Left lung (tissue), 10 donors: Measurements from ENCODE around the gene PF4V1. TPM values are rescaled to one million over a fixed set of nuclear protein-coding genes. Genes with fewer than 3 reads are reported as not detected.

ENCODE experiments used
- ATAC-seq: fragments of 200-7000 bp; cut with Tn5 transposase; one replicate; pipeline ENCODE4 v1.9.1; 2020; ENCODE audit warnings: moderate library complexity
- DNase-seq, 4 donors: peaks; one replicate each; pipeline ENCODE4 v3.0.0-alpha.2; 2013 to 2020
- H3K27ac ChIP-seq, 2 donors: fragments of 200-600 bp; sonication (generic) in 1 of 2; one replicate each; pipeline versions ENCODE4 v1.5.0 to v1.8.0; 2020 to 2021
- H3K27me3 ChIP-seq, 2 donors: fragments of 200-600 bp; sonication (generic) in 1 of 2; one replicate each; pipeline versions ENCODE4 v1.5.0 to v1.8.0; 2020 to 2021
- H3K36me3 ChIP-seq, 2 donors: fragments of 200-600 bp; sonication (generic) in 1 of 2; one replicate each; pipeline versions ENCODE4 v1.5.0 to v1.8.0; 2020 to 2021
- H3K4me1 ChIP-seq, 2 donors: fragments of 200-600 bp; one replicate each; pipeline ENCODE4 v1.8.0; 2021
- H3K4me3 ChIP-seq, 2 donors: fragments of 200-600 bp; sonication (generic) in 1 of 2; one replicate each; pipeline versions ENCODE4 v1.5.0 to v1.8.0; 2020 to 2021; ENCODE audit warnings: mild to moderate bottlenecking in 1 of 2
- H3K9me3 ChIP-seq, 2 donors: fragments of 200-600 bp; sonication (generic) in 1 of 2; one replicate each; pipeline versions ENCODE4 v1.5.0 to v1.8.0; 2020 to 2021
- intact Hi-C, 2 donors: fragments of 100-400 bp; cut with DNase I; formaldehyde crosslinking; loops; one replicate each; pipeline versions ENCODE4 v1.11.2 to v1.14.2; 2022
- polyA plus RNA-seq, 6 donors: library from polyadenylated mRNA; unstranded; fragments of 120-200 nt; gene quantifications; one replicate each; pipeline ENCODE4 v1.2.1, GENCODE V29; 2013; ENCODE audit not compliant: insufficient read length in 6 of 6
- total RNA-seq, 2 donors: library from RNA; stranded (reverse); fragmentation: NEBNext Ultra II Directional; extraction: Animal tissue kit (Norgen Biotek cat#: 25700); gene quantifications; one replicate each; pipeline ENCODE4 v1.2.1, GENCODE V29; 2021
- TF ChIP-seq, protein P1 (sequence below), 2 donors: fragments of 200-600 bp; sonication (generic) in 1 of 2; IDR thresholded peaks; one replicate each; pipeline versions ENCODE4 v1.5.0 to v1.8.0; 2021; ENCODE audit warnings: antibody characterized with exemption in 2 of 2
- donor health status: DM: no; HTN: yes; CAD: no.
- donor health status: DM: no; HTN: no; CAD: no.

PF4V1 gene
- total and polyA plus RNA-seq, 8 donors = 0.53 to 1.0 (median 0.90) TPM; not detected in 5

DNA sequence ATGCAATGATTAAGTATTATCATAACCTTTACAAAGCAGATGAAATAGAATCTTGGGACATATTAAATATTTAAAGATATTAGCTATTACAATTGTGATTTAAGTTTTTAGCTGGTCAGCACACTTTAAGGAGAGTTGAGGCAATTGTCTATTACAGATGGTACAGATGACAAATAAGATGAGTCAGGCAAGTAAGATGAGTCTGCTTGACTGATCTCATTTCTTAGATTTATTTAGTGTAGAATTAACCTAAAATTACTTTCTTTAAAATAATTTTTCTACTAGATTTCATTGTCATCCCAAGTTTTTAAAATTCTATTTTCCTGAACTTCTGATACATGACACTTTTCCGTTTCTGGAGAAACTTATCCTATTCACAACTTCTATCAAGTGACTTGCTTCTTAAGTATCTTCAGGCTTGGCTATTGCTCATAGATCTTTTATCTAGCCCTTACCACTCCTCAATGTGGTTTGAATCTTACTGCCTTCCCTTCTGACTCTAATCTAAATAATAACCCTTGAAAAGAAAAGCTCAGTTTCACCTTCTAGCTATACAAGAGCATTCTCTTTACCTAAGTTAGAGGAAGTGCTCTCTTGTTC, 49.0 kb downstream of the PF4V1 start:
- intact Hi-C loops = no loop called here
- Histone ChIP-seq H3K9me3 (no peaks in the 10 kb centered on the region), H3K4me1 (no peaks in the 10 kb centered on the region), H3K4me3 (no peak overlapping the region), H3K27ac (no peak overlapping the region), H3K36me3 (no peaks in the 10 kb centered on the region), H3K27me3 (no peaks in the 10 kb centered on the region)
- TF ChIP-seq, protein P1, sequence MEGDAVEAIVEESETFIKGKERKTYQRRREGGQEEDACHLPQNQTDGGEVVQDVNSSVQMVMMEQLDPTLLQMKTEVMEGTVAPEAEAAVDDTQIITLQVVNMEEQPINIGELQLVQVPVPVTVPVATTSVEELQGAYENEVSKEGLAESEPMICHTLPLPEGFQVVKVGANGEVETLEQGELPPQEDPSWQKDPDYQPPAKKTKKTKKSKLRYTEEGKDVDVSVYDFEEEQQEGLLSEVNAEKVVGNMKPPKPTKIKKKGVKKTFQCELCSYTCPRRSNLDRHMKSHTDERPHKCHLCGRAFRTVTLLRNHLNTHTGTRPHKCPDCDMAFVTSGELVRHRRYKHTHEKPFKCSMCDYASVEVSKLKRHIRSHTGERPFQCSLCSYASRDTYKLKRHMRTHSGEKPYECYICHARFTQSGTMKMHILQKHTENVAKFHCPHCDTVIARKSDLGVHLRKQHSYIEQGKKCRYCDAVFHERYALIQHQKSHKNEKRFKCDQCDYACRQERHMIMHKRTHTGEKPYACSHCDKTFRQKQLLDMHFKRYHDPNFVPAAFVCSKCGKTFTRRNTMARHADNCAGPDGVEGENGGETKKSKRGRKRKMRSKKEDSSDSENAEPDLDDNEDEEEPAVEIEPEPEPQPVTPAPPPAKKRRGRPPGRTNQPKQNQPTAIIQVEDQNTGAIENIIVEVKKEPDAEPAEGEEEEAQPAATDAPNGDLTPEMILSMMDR (IDR thresholded peaks at IDR 0.05) = no peak
- DNase-seq (no peak), ATAC-seq (no peak)

DNA sequence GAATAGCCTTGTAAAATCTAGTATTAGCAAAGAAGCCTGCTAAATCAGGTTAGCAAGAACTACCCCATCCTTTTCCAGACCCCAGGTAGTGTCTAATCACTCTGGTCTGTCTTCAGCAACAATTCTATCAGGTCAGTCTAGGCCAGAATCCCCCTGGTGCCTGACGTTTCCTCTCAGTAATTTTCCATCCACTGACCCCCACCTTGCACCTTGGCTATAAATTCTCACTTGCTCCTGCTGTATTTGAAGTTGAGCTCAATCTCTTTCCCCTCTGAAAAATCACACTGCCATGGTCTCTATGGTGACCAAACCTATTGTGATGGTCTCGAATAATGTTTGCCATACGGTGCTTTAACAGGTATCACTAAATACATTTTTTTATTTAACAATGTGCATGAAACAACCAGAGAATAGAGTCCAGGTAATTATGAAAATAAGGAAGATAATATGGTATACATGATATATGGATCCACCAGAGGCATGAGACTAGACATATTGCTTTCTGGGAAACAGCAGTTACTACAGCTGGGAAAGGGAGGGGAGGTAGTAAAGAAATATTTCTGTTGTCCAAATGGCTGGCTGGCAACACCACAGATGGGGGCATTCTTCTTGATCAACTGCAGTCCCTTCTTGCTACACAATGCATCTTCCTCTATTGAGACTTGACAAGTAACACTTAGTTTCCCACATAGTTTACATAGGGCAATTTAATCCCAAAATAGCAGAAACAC, 49.9 kb downstream of the PF4V1 start:
- ATAC-seq (no peak), DNase-seq (no peak)
- TF ChIP-seq, protein P1 (IDR thresholded peaks at IDR 0.05) = no peak
- no peak overlapping the region for H3K27ac ChIP-seq
- H3K27me3 ChIP-seq = no peaks in the 10 kb centered on the region
- no peak overlapping the region for H3K4me3 ChIP-seq
- intact Hi-C loops = no loop called here
- H3K4me1 ChIP-seq = no peaks in the 10 kb centered on the region
- no peaks in the 10 kb centered on the region for H3K9me3 ChIP-seq
- H3K36me3 ChIP-seq = no peaks in the 10 kb centered on the region

Other genes with a start within 250 kb of the PF4V1 start
- 1 to 10 TPM; 1.3 to 2.2 TPM for gene RASSF6, start 232.9 kb upstream of the PF4V1 start, total RNA-seq
- 1 to 10 TPM; 1.6 to 3.3 (median 2.5) TPM for gene RASSF6, start 232.9 kb upstream of the PF4V1 start, polyA plus RNA-seq
- gene CXCL8, start 112.7 kb upstream of the PF4V1 start, total RNA-seq = 10 to 100 TPM; 12.3 to 80.4 TPM
- 10 to 100 TPM in 1 of 6 donors, 1 to 10 TPM in 5; 1.1 to 10.9 (median 2.0) TPM for gene CXCL8, start 112.7 kb upstream of the PF4V1 start, polyA plus RNA-seq
- 1 to 10 TPM in 1 of 2 donors, under 1 TPM in 1; 0.15 to 4.8 TPM for gene CXCL6, start 16.6 kb upstream of the PF4V1 start, total RNA-seq
- under 1 TPM in 1 of 6 donors, not detected in 5; 0.26 TPM for gene CXCL6, start 16.6 kb upstream of the PF4V1 start, polyA plus RNA-seq
- gene CXCL1, start 16.1 kb downstream of the PF4V1 start, total RNA-seq = 10 to 100 TPM in 1 of 2 donors, 1 to 10 TPM in 1; 4.1 to 39.0 TPM
- 1 to 10 TPM in 5 of 6 donors, under 1 TPM in 1; 0.83 to 2.6 (median 2.1) TPM for gene CXCL1, start 16.1 kb downstream of the PF4V1 start, polyA plus RNA-seq
- gene PF4, start 128.7 kb downstream of the PF4V1 start, total RNA-seq = 1 to 10 TPM; 1.8 to 3.6 TPM
- gene PF4, start 128.7 kb downstream of the PF4V1 start, polyA plus RNA-seq = 10 to 100 TPM in 5 of 6 donors, 1 to 10 TPM in 1; 9.4 to 17.8 (median 13.5) TPM
- 10 to 100 TPM in 1 of 2 donors, 1 to 10 TPM in 1; 2.6 to 10.4 TPM for gene PPBP, start 134.9 kb downstream of the PF4V1 start, total RNA-seq
- 10 to 100 TPM; 20.2 to 49.8 (median 37.1) TPM for gene PPBP, start 134.9 kb downstream of the PF4V1 start, polyA plus RNA-seq
- 10 to 100 TPM in 1 of 2 donors, 1 to 10 TPM in 1; 2.5 to 35.0 TPM for gene CXCL5, start 145.4 kb downstream of the PF4V1 start, total RNA-seq
- gene CXCL5, start 145.4 kb downstream of the PF4V1 start, polyA plus RNA-seq = under 1 TPM; 0.14 to 0.45 (median 0.24) TPM
- 10 to 100 TPM; 12.4 to 15.2 TPM for gene CXCL3, start 185.4 kb downstream of the PF4V1 start, total RNA-seq
- 1 to 10 TPM in 3 of 6 donors, under 1 TPM in 3; 0.49 to 2.1 (median 0.95) TPM for gene CXCL3, start 185.4 kb downstream of the PF4V1 start, polyA plus RNA-seq
- 100 to 1,000 TPM in 1 of 2 donors, 10 to 100 TPM in 1; 64.4 to 114 TPM for gene CXCL2, start 245.9 kb downstream of the PF4V1 start, total RNA-seq
- 1 to 10 TPM in 5 of 6 donors, under 1 TPM in 1; 0.94 to 9.3 (median 2.0) TPM for gene CXCL2, start 245.9 kb downstream of the PF4V1 start, polyA plus RNA-seq